Rectal smooth muscle tissue (tissue), 1 donor: ENCODE measurements around the gene LUZP2.

Source experiments
- H3K27ac ChIP-seq: one replicate; pipeline ENCODE4 v1.7.0; 2013; ENCODE audit warnings: low read depth, low read length, inconsistent platforms
- H3K27me3 ChIP-seq: one replicate; pipeline ENCODE4 v1.7.0; 2013; ENCODE audit warnings: low read length; ENCODE audit not compliant: control insufficient read depth, insufficient read depth
- H3K36me3 ChIP-seq: one replicate; pipeline ENCODE4 v1.7.0; 2013; ENCODE audit warnings: low read length; ENCODE audit not compliant: control insufficient read depth, insufficient read depth
- H3K4me1 ChIP-seq: one replicate; pipeline ENCODE4 v1.7.0; 2013; ENCODE audit warnings: low read length; ENCODE audit not compliant: control insufficient read depth, insufficient read depth
- H3K4me3 ChIP-seq: one replicate; pipeline ENCODE4 v1.7.0; 2013; ENCODE audit warnings: low read length
- H3K9ac ChIP-seq: one replicate; pipeline ENCODE4 v1.7.0; 2013; ENCODE audit warnings: low read length

The LUZP2 gene

GRCh38 chr11:24697522-24698111 lies 200.8 kb downstream of the LUZP2 start:
- H3K27ac ChIP-seq, result no peak overlapping the region
- H3K4me1 ChIP-seq, result no peaks in the 10 kb centered on the region
- H3K36me3 ChIP-seq, result no peaks in the 10 kb centered on the region
- no peak overlapping the region for H3K9ac ChIP-seq
- H3K4me3 ChIP-seq, result no peak overlapping the region
- no peaks in the 10 kb centered on the region for H3K27me3 ChIP-seq

- H3K36me3 ChIP-seq, result no peaks in the 10 kb centered on the region
- H3K27me3 ChIP-seq, result no peaks in the 10 kb centered on the region
- H3K27ac ChIP-seq, result no peak overlapping the region
- H3K4me3 ChIP-seq, result no peak overlapping the region
- no peak overlapping the region for H3K9ac ChIP-seq
- no peaks in the 10 kb centered on the region for H3K4me1 ChIP-seq
Observed at GRCh38 chr11:24704716-24705115, 207.9 kb downstream of the LUZP2 start.

GRCh38 chr11:24705474-24705873 lies 208.6 kb downstream of the LUZP2 start:
- Histone ChIP-seq H3K27ac (no peak overlapping the region), H3K4me3 (no peak overlapping the region), H3K9ac (no peak overlapping the region), H3K36me3 (no peaks in the 10 kb centered on the region), H3K27me3 (no peaks in the 10 kb centered on the region), H3K4me1 (no peaks in the 10 kb centered on the region)

GRCh38 chr11:24708616-24709015 lies 211.8 kb downstream of the LUZP2 start:
- no peaks in the 10 kb centered on the region for H3K27me3 ChIP-seq
- no peaks in the 10 kb centered on the region for H3K36me3 ChIP-seq
- H3K4me1 ChIP-seq, result no peaks in the 10 kb centered on the region
- no peak overlapping the region for H3K27ac ChIP-seq
- no peak overlapping the region for H3K9ac ChIP-seq
- H3K4me3 ChIP-seq, result no peak overlapping the region

GRCh38 chr11:24709928-24710565 lies 213.2 kb downstream of the LUZP2 start:
- no peak overlapping the region for H3K27ac ChIP-seq
- no peak overlapping the region for H3K9ac ChIP-seq
- no peaks in the 10 kb centered on the region for H3K36me3 ChIP-seq
- H3K4me1 ChIP-seq, result no peaks in the 10 kb centered on the region
- no peaks in the 10 kb centered on the region for H3K27me3 ChIP-seq
- H3K4me3 ChIP-seq, result no peak overlapping the region

- no peaks in the 10 kb centered on the region for H3K4me1 ChIP-seq
- H3K9ac ChIP-seq, result no peak overlapping the region
- no peaks in the 10 kb centered on the region for H3K36me3 ChIP-seq
- no peak overlapping the region for H3K4me3 ChIP-seq
- no peak overlapping the region for H3K27ac ChIP-seq
- H3K27me3 ChIP-seq, result no peaks in the 10 kb centered on the region
Observed at GRCh38 chr11:24714601-24715000, 217.7 kb downstream of the LUZP2 start.

GRCh38 chr11:24716403-24716802 lies 219.6 kb downstream of the LUZP2 start:
- Histone ChIP-seq H3K36me3 (no peaks in the 10 kb centered on the region), H3K4me3 (no peak overlapping the region), H3K9ac (no peak overlapping the region), H3K27me3 (no peaks in the 10 kb centered on the region), H3K4me1 (no peaks in the 10 kb centered on the region), H3K27ac (no peak overlapping the region)

GRCh38 chr11:24723231-24723630 lies 226.4 kb downstream of the LUZP2 start:
- Histone ChIP-seq H3K4me1 (no peaks in the 10 kb centered on the region), H3K27me3 (no peaks in the 10 kb centered on the region), H3K4me3 (no peak overlapping the region), H3K9ac (no peak overlapping the region), H3K36me3 (no peaks in the 10 kb centered on the region), H3K27ac (no peak overlapping the region)

GRCh38 chr11:24731554-24731953 lies 234.7 kb downstream of the LUZP2 start:
- Histone ChIP-seq H3K4me3 (no peak overlapping the region), H3K36me3 (no peaks in the 10 kb centered on the region), H3K27ac (no peak overlapping the region), H3K4me1 (no peaks in the 10 kb centered on the region), H3K27me3 (no peaks in the 10 kb centered on the region), H3K9ac (no peak overlapping the region)

- Histone ChIP-seq H3K27ac (no peak overlapping the region), H3K4me1 (no peaks in the 10 kb centered on the region), H3K36me3 (no peaks in the 10 kb centered on the region), H3K9ac (no peak overlapping the region), H3K27me3 (no peaks in the 10 kb centered on the region), H3K4me3 (no peak overlapping the region)
Observed at GRCh38 chr11:24734742-24735237, 237.9 kb downstream of the LUZP2 start.

- Histone ChIP-seq H3K27me3 (no peaks in the 10 kb centered on the region), H3K4me3 (no peak overlapping the region), H3K4me1 (no peaks in the 10 kb centered on the region), H3K27ac (no peak overlapping the region), H3K9ac (no peak overlapping the region), H3K36me3 (no peaks in the 10 kb centered on the region)
Observed at GRCh38 chr11:24738972-24739371, 242.1 kb downstream of the LUZP2 start.

- Histone ChIP-seq H3K27ac (no peak overlapping the region), H3K4me1 (no peaks in the 10 kb centered on the region), H3K27me3 (no peaks in the 10 kb centered on the region), H3K36me3 (no peaks in the 10 kb centered on the region), H3K4me3 (no peak overlapping the region), H3K9ac (no peak overlapping the region)
Observed at GRCh38 chr11:24739637-24740036, 242.8 kb downstream of the LUZP2 start.
